Neuronal stem cell (in vitro differentiated cells): Measurements from ENCODE around the gene CCDC110.

Source experiments
- DNase-seq: peaks from one replicate; pipeline ENCODE4 v3.0.0-alpha.2; 2013; ENCODE audit warnings: low spot score
- H2AFZ ChIP-seq: one replicate; pipeline ENCODE4 v1.6.1; 2013; ENCODE audit warnings: mild to moderate bottlenecking, low read length, inconsistent platforms
- H2AK5ac ChIP-seq: 2 replicates; pipeline ENCODE4 v1.6.1; 2013; ENCODE audit warnings: low read depth, mild to moderate bottlenecking, inconsistent platforms, low read length, moderate library complexity, mixed read lengths
- H2BK120ac ChIP-seq: 2 replicates; pipeline ENCODE4 v1.6.1; 2013; ENCODE audit warnings: low read depth, mild to moderate bottlenecking, inconsistent platforms, low read length, moderate library complexity, mixed read lengths
- H2BK12ac ChIP-seq: one replicate; pipeline ENCODE4 v1.6.1; 2013; ENCODE audit warnings: low read length, inconsistent platforms
- H2BK15ac ChIP-seq: 2 replicates; pipeline ENCODE4 v1.6.1; 2013; ENCODE audit warnings: mild to moderate bottlenecking, low read length, inconsistent platforms, mixed read lengths
- H2BK5ac ChIP-seq: one replicate; pipeline ENCODE4 v1.6.1; 2013; ENCODE audit warnings: inconsistent platforms, mild to moderate bottlenecking, low read length, moderate library complexity
- H3K14ac ChIP-seq: one replicate; pipeline ENCODE4 v1.6.1; 2013; ENCODE audit warnings: low read length, inconsistent platforms
- H3K18ac ChIP-seq: 2 replicates; pipeline ENCODE4 v1.6.1; 2013; ENCODE audit warnings: low read length, inconsistent platforms
- H3K23ac ChIP-seq: 2 replicates; pipeline ENCODE4 v1.6.1; 2013; ENCODE audit warnings: low read depth, mild to moderate bottlenecking, mixed read lengths, low read length, inconsistent platforms; ENCODE audit not compliant: poor library complexity
- H3K27ac ChIP-seq: replicated peaks from 3 replicates; pipeline ENCODE4 v1.5.1; 2013; ENCODE audit warnings: low read length, inconsistent platforms
- H3K27me3 ChIP-seq, 3 experiments: 2 replicates each; pipeline ENCODE4 v1.6.1; 2013; ENCODE audit warnings: low read length in 3 of 3, mild to moderate bottlenecking in 2 of 3, inconsistent platforms in 1 of 3, low read depth in 1 of 3, mixed read lengths in 1 of 3, moderate library complexity in 1 of 3; ENCODE audit not compliant: control insufficient read depth in 3 of 3, insufficient read depth in 3 of 3
- H3K36me3 ChIP-seq, 2 donors: replicated peaks in 1 of 2; 2 replicates each; pipeline ENCODE4 v1.6.1; 2013; ENCODE audit warnings: low read length in 2 of 2; ENCODE audit not compliant: control insufficient read depth in 2 of 2, insufficient read depth in 2 of 2
- H3K4ac ChIP-seq: 2 replicates; pipeline ENCODE4 v1.6.1; 2013; ENCODE audit warnings: inconsistent platforms, mild to moderate bottlenecking, low read length, moderate library complexity
- H3K4me1 ChIP-seq, 2 donors: 1 replicate in 1 of 2; 2 replicates in 1 of 2; pipeline ENCODE4 v1.6.1; 2013; ENCODE audit warnings: low read length in 2 of 2, low read depth in 1 of 2; ENCODE audit not compliant: control insufficient read depth in 2 of 2, insufficient read depth in 1 of 2
- H3K4me2 ChIP-seq: one replicate; pipeline ENCODE4 v1.6.1; 2013; ENCODE audit warnings: mild to moderate bottlenecking, low read length, inconsistent platforms; ENCODE audit not compliant: insufficient read depth, poor library complexity, severe bottlenecking
- H3K4me3 ChIP-seq, 2 donors: 2 replicates each; pipeline ENCODE4 v1.5.1; 2013; ENCODE audit warnings: low read length in 2 of 2, mild to moderate bottlenecking in 2 of 2, inconsistent platforms in 1 of 2, moderate library complexity in 1 of 2
- H3K79me1 ChIP-seq: one replicate; pipeline ENCODE4 v1.6.1; 2013; ENCODE audit warnings: low read depth, mild to moderate bottlenecking, inconsistent platforms, low read length, moderate library complexity
- H3K9ac ChIP-seq: one replicate; pipeline ENCODE4 v1.6.1; 2013; ENCODE audit warnings: mild to moderate bottlenecking, low read depth, low read length, inconsistent platforms; ENCODE audit not compliant: poor library complexity
- H3K9me3 ChIP-seq, 2 donors: replicated peaks in 1 of 2; 2 replicates each; pipeline versions ENCODE3 to v1.6.1; 2013; ENCODE audit warnings: low read length in 2 of 2, mild to moderate bottlenecking in 2 of 2, inconsistent platforms in 1 of 2, low read depth in 1 of 2, mixed read lengths in 1 of 2, moderate library complexity in 1 of 2; ENCODE audit not compliant: control insufficient read depth in 2 of 2, insufficient read depth in 1 of 2
- H4K8ac ChIP-seq: one replicate; pipeline ENCODE4 v1.6.1; 2013; ENCODE audit warnings: low read depth, mild to moderate bottlenecking, inconsistent platforms, low read length, moderate library complexity
- H4K91ac ChIP-seq: one replicate; pipeline ENCODE4 v1.6.1; 2013; ENCODE audit warnings: low read length, low read depth, mild to moderate bottlenecking, inconsistent platforms; ENCODE audit not compliant: poor library complexity
- WGBS, 2 donors: extraction: QIAGEN DNeasy Blood & Tissue Kit; methylation state at CpG; one replicate each; pipeline ENCODE4 v1.1.7; 2013; ENCODE audit warnings: missing lambda C conversion rate in 2 of 2, mixed read lengths in 1 of 2; ENCODE audit not compliant: insufficient read length in 2 of 2, insufficient replicate concordance in 1 of 2; ENCODE audit errors: extremely low coverage in 2 of 2; 5-methylcytosine and 5-hydroxymethylcytosine counted together

CCDC110 gene

DNA sequence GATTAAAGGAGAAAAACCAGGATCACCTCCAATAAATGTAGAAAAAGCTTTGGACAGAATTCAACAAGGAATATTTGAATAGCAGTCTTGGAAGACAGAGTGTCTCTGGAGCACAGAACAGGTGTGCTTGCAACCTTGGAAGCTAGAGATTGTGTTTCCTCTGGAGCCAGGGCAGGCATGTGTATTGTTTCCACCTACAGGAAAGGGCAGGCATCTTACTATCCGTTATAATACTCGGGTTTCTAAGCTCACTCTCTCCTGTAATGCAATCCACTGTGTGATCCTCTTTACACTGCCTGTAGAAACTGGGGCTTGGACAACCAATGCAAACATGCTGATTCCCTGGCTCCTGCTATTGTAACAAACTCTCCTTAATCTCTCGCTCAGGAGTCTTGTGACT is 14.4 kb downstream of the CCDC110 start:
- H2AK5ac ChIP-seq = no peak overlapping the region
- H2BK15ac ChIP-seq = no peak overlapping the region
- DNase-seq = no peak
- H3K4ac ChIP-seq = no peak overlapping the region
- H3K18ac ChIP-seq = no peak overlapping the region
- no peak overlapping the region for H3K23ac ChIP-seq
- no CpG with 5 or more reads among the region's 3 CpGs for WGBS, 2 donors
- H3K4me3 ChIP-seq = no peak overlapping the region
- H2BK120ac ChIP-seq = no peak overlapping the region
- no peak overlapping the region for H3K27ac ChIP-seq
- no peaks in the 10 kb centered on the region for H3K36me3 ChIP-seq
- no peak overlapping the region for H3K14ac ChIP-seq
- no peaks in the 10 kb centered on the region for H3K9me3 ChIP-seq
- H3K27me3 ChIP-seq = peaks cover 0 to 9% (median 0%) of the 10 kb centered on the region in 3 experiments
- no peak overlapping the region for H2BK5ac ChIP-seq
- H2AFZ ChIP-seq = no peak overlapping the region
- H2BK12ac ChIP-seq = no peak overlapping the region
- H3K4me1 ChIP-seq = peaks cover 2 to 4% of the 10 kb centered on the region in 2 donors
- no peak overlapping the region for H3K4me2 ChIP-seq
- H4K91ac ChIP-seq = no peak overlapping the region
- no peaks in the 10 kb centered on the region for H3K79me1 ChIP-seq
- H4K8ac ChIP-seq = no peak overlapping the region
- no peak overlapping the region for H3K9ac ChIP-seq

- H3K4me1 ChIP-seq = peaks cover 2 to 4% of the 10 kb centered on the region in 2 donors
- H3K4me3 ChIP-seq = no peak overlapping the region
- DNase-seq = no peak
- H2BK12ac ChIP-seq = no peak overlapping the region
- H2BK5ac ChIP-seq = no peak overlapping the region
- H3K27me3 ChIP-seq = peaks cover 0 to 7% (median 0%) of the 10 kb centered on the region in 3 experiments
- H3K9ac ChIP-seq = no peak overlapping the region
- H3K18ac ChIP-seq = no peak overlapping the region
- no peak overlapping the region for H3K14ac ChIP-seq
- H2BK15ac ChIP-seq = no peak overlapping the region
- no peaks in the 10 kb centered on the region for H3K9me3 ChIP-seq
- no peaks in the 10 kb centered on the region for H3K79me1 ChIP-seq
- no peak overlapping the region for H2AK5ac ChIP-seq
- H4K91ac ChIP-seq = no peak overlapping the region
- no peak overlapping the region for H3K4ac ChIP-seq
- no peak overlapping the region for H3K4me2 ChIP-seq
- no peak overlapping the region for H2BK120ac ChIP-seq
- no peak overlapping the region for H4K8ac ChIP-seq
- H3K36me3 ChIP-seq = no peaks in the 10 kb centered on the region
- no CpG with 5 or more reads among the region's 2 CpGs for WGBS, 2 donors
- no peak overlapping the region for H3K23ac ChIP-seq
- no peak overlapping the region for H2AFZ ChIP-seq
- no peak overlapping the region for H3K27ac ChIP-seq
These were observed 15.4 kb downstream of the CCDC110 start for GRCh38 chr4:185456131-185456530.

GRCh38 chr4:185445209-185445608 is 26.3 kb downstream of the CCDC110 start:
- no peak overlapping the region for H2BK15ac ChIP-seq
- H4K91ac ChIP-seq = no peak overlapping the region
- H3K9ac ChIP-seq = no peak overlapping the region
- H3K4me3 ChIP-seq = no peak overlapping the region
- H2BK5ac ChIP-seq = no peak overlapping the region
- H3K36me3 ChIP-seq = no peaks in the 10 kb centered on the region
- H3K18ac ChIP-seq = no peak overlapping the region
- H3K23ac ChIP-seq = no peak overlapping the region
- H2AFZ ChIP-seq = no peak overlapping the region
- no peak overlapping the region for H2BK120ac ChIP-seq
- H3K4ac ChIP-seq = no peak overlapping the region
- DNase-seq = no peak
- no peak overlapping the region for H2BK12ac ChIP-seq
- H3K27me3 ChIP-seq = no peaks in the 10 kb centered on the region
- H3K14ac ChIP-seq = no peak overlapping the region
- H3K9me3 ChIP-seq = no peaks in the 10 kb centered on the region
- H3K27ac ChIP-seq = no peak overlapping the region
- H3K4me1 ChIP-seq = no peaks in the 10 kb centered on the region
- no peak overlapping the region for H4K8ac ChIP-seq
- no CpG with 5 or more reads among the region's 2 CpGs for WGBS, 2 donors
- no peak overlapping the region for H3K4me2 ChIP-seq
- H2AK5ac ChIP-seq = no peak overlapping the region
- H3K79me1 ChIP-seq = no peaks in the 10 kb centered on the region

- no peaks in the 10 kb centered on the region for H3K36me3 ChIP-seq
- H3K79me1 ChIP-seq = no peaks in the 10 kb centered on the region
- H3K18ac ChIP-seq = no peak overlapping the region
- no peak overlapping the region for H4K91ac ChIP-seq
- no peak overlapping the region for H2AK5ac ChIP-seq
- WGBS, 2 donors = no CpG with 5 or more reads among the region's 2 CpGs
- no peak overlapping the region for H4K8ac ChIP-seq
- no peak overlapping the region for H3K23ac ChIP-seq
- no peak overlapping the region for H2AFZ ChIP-seq
- H3K27ac ChIP-seq = no peak overlapping the region
- H3K9me3 ChIP-seq = no peaks in the 10 kb centered on the region
- H3K14ac ChIP-seq = no peak overlapping the region
- no peak overlapping the region for H3K4me2 ChIP-seq
- H2BK5ac ChIP-seq = no peak overlapping the region
- H2BK12ac ChIP-seq = no peak overlapping the region
- H3K27me3 ChIP-seq = no peaks in the 10 kb centered on the region
- no peak overlapping the region for H3K4ac ChIP-seq
- DNase-seq = no peak
- H2BK120ac ChIP-seq = no peak overlapping the region
- H3K4me3 ChIP-seq = no peak overlapping the region
- no peak overlapping the region for H3K9ac ChIP-seq
- no peaks in the 10 kb centered on the region for H3K4me1 ChIP-seq
- H2BK15ac ChIP-seq = no peak overlapping the region
These were observed 30.1 kb downstream of the CCDC110 start for GRCh38 chr4:185441479-185441878.
